HG03558 (cell line): ENCODE measurements around the gene ADCY3.
"Not testable (repeated sequence)": the region's sequence is repeated elsewhere in the genome, so short reads cannot be mapped to it uniquely, and the experiment has no call there.

ENCODE experiments used
- ATAC-seq: cut with Tn5 transposase; IDR thresholded peaks from one replicate; pipeline ENCODE4 v1.9.1; 2021; ENCODE audit warnings: moderate number of reproducible peaks; ENCODE audit not compliant: unreplicated experiment; ENCODE audit errors: extremely low read depth

The ADCY3 gene

DNA sequence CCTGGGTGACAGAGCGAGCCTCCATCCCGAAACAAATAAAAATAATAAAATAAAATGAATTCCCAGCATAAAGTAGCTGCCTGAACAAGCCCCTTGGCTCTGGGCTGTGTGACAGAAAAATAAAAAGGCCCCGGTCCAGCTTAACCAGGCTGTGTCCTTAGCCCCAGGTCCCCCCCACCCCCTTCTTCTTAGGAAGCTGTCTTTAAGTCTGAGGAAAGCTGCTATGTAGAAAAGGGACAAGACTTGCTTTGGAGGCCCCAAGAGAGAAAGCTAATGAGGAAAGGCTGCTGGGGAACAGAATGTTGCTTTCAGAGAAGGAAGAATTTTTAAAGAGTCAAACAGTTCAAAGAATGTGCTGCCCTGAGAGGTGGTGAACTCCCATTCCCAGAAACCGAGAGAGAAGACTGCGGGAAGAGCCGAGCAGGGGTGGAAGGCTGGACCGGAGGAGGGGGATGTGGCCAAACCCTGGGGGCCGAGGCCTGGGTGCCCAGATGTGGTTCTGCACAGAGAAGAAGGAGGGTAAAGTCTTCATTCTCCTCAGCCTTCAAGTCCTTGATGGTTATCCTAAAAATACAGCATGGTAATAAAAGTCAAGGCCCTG, 64.9 kb downstream of the ADCY3 start:
- ATAC-seq: no peak

DNA sequence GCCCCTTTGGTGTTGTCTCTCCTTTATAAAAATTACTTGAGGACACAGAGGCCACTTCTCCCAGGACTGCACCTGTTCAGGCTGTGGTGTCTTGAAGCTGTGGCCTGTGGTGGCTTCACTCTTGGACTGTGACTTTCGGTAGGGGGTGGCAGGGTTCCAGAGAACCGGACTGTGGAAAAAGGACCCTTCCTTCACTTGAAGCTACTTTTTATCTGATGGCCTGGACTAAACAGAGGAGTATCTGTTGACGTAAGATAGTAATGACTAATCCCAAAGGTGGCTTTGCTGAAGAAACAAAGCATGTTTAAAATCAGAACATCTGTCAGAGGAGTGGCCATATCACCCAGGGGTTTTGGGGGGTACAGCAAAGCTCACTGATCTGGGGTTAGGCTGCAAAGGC, 66.0 kb downstream of the ADCY3 start:
- no peak for ATAC-seq

DNA sequence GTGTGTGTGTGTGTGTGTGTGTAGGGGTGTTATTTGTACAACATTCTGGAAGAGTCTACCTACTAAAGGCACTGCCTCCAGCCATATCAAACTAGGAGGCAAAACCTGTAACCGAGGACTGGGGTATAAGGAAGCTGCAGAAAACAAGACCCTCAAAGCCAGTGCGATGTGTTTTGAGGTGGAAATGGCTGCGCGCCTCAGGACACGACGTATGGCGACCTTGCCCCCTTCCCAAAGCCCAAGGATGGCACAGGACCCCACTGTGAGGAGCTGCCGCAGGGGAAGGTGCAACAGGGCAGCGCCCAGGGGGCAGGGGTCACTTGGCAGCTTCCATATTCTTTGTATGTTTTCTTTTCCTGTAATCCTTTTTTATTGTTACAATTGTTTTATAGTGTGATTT, 67.0 kb downstream of the ADCY3 start:
- no peak for ATAC-seq

DNA sequence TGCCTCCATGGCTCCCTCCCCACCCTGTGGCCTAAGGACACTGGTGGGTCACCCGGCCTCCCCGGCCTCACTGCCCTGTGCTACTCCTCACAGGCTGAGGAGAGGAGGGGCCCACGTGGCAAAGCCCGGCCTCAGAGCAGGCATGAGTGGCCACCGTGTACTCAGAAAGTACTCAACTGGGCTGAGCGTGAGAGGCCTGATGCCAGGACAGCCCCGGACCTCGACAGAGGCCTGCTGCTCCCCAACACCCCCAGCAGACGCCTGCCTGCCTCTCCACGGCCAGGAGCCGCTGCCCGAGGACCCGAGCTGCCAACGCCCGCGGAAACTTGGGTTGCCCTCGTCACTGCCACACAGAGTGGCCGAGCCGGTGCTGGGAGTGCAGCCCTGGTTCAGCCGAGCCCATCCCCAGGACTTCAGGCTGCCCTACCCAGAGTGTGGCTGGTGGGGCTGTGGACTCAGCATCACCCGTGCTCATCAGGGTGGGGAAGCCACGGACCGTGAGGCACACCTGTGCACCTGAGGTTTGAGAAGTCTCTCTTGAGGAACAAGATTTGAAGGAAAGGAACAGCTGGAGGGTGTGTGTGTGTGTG, 67.5 kb downstream of the ADCY3 start:
- no peak for ATAC-seq

DNA sequence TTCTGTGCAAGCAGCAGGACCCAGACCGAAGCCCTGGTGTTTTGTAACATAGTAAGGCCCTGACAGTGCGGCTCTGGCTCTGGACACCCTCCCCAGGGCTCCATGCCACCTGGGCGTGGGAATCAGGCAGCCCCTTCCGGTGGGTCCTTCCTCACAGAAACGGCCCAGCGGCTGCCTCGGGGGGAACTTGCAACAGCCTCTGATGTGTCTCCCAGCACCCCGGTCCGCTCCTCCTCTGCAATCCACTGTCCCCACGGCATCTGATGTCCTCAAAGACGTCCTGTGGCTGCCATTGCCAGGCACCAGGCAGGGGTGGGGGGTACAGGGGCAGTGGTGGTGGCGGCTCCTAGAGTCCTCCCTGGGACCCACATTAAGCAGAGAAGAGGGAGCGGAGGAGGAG, 68.0 kb downstream of the ADCY3 start:
- ATAC-seq: no peak

DNA sequence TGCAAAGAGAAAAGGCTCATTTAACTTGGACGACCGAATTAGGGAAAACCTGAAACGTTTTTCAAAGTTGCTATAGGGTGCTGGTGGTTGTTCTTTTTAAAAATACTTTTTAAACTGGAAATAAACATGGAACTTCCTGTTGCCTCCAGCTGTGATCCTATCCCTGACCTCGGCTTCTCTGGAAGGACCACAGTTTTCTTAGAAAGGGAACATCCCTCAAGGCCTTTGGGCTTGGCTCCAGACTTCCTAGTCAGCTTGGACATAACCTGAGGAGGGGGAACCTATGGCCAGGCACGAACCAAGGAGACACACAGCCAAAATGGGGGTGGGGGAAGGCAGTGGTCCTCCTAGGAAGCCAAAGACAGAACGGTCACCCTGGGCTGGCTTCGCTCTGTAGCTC, 69.1 kb downstream of the ADCY3 start:
- no peak for ATAC-seq

DNA sequence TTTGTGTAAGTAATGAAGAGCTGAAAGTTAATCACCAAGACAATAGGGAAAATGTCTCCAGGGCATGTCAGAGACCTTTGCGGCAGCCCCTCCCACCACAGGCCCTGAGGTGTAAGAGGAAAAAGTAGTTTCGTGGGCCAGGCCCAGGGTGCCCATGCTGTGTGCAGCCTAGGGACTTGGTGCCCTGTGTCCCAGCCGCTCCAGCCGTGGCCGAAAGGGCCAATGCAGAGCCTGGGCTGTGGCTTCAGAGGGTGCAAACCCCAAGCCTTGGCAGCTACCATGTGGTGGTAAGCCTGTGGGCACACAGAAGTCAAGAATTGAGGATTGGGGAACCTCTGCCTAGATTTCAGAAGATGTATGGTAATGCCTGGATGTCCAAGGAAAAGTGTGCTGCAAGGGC, 74.3 kb downstream of the ADCY3 start:
- no peak for ATAC-seq

DNA sequence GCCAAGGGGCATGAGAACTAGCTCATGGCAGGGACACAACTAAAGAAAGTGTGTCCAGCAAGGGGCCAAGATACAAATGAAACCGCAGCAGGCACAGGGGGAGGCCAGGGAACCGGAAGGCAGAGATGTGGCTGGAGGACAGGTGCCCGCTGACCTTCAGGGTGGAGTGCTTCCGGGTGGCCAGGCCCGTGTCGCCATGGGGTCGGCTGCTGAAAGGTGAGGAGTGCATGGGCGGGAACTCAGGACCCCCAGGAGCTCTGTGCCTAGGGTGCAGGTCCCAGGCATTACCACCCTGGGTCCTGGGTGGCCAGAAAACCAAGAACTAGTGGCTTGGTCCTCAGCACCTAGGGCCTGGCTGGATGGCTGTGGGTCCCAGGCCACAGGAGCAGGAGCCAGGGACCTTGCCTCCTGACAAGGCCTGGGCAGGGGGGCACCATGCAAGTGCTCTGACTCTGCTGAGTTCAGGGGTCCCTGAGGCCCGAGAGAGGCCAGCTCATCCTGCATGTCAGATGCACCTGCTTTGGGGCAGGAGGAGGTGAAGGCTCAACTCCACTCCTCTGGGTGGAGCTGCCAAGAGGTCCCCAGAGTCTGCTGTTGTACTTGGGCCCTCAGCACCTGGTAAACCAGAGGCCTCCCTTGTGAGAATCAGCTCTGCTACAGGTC, 75.9 kb downstream of the ADCY3 start:
- no peak for ATAC-seq

DNA sequence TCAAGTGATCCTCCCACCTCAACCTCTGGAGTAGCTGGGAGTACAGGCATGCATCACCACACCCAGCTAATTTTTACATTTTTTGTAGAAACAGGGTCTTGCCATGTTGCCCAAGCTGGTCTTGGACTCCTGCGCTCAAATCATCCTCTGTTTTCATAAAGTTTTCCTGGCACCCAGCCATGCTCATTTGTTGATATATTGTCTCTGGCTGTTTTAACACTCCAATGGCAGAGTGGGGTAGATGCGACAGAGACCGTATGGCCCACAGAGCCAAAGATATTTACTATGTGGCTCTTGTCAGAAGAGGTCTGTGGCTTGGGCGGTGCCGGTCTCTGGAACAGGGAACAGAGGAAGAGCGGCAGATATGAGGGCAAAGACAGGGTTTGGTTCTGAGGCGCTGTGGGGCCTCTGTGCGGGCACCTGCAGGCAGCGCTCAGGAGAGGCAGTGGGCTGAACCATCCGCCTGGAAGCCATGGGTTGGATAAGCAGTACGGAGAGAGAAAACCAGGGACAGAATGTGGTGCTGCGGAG, 76.6 kb downstream of the ADCY3 start:
- ATAC-seq: no peak

DNA sequence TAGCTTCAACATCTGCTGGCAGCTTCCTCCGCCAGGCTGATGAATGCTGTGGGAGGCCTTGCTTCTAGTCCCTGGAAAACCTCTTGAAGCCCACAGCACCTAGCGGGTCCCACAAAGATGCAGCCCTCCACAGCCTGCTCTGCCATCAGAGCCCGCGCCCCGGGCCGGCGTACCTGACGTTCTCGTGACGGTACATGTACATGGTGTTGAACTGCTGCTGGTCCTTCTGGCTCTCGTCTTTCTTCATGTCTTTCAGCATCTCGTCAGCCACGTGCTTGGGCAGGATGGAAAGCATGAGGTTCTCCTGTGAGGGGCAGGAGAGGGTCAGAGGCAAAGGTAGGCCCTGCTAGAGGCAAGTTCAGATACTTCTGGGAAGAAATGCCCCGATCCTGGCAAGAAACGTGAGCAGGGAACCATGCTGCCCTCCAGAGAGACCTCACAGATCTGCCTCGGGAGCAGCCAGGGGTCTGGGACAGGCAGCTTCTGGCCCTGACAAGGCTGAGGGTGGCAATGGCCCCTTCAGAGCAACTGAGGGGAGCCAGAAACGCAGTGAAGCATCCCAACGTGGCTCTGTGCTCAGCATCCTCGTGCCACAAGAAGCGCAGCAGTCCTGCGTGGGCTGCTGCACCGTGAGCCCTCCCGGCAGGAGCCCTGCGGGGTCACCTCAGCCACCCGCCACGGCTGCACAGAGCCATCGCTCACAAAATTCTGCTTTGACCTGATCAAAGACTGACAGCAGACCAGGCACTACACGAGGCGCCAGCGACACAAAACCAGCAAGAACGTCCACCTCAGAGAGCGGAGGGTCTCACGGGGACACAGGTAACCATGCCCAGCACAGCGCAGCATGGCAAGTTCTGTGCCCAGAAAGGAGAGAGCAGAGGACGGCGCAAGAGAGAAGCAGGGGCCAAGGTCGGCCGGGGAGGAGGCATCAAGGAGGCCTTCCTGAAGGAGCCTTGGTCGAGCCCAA, 77.7 kb downstream of the ADCY3 start:
- no peak for ATAC-seq

DNA sequence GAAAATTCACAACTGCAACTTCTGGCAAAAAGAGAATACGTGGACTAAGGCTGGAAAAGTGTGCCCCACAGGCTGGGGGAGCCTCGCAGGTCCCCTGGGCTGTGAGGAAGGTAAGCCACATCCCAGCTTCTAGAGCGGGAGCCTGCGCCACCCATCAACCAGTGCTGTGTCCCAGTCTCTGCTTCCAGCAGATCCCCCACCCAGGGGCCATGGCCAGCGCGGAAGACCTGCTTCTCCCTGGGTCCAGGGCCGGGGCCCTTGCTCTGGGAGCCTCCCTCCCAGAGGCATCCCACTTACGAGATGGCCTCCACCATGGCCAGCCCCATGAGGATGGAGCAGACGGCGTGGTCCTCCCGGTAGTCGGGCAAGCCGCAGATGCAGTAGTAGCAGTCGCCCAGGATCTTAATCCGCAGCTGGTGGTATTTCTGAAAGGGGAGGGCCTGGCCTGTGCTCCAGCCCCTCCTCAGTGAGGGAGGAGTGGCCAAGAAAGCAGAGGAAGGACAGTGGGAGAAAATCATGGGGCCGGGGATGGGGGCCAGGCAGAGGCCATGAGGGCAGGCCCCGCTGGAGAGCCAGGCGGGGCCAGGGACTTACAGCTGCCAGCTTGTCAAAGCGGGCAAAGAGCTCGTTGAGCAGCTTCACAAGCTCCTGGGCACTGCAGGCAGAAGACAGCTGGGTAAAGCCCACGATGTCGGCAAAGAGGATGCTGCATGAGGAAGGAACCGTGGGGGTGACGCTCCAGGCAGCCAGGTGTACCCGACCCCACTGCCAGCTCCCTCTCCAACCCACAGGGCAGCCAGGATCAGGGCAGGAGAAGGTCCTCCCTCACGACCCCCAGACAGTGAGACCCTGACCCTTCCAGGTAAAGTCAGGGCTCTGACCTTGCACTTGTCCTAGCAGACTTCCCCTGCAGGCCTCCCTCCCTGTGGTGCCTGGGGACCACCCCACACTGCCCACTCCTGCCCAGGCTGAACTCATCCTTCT, 78.8 kb downstream of the ADCY3 start:
- ATAC-seq: no peak

DNA sequence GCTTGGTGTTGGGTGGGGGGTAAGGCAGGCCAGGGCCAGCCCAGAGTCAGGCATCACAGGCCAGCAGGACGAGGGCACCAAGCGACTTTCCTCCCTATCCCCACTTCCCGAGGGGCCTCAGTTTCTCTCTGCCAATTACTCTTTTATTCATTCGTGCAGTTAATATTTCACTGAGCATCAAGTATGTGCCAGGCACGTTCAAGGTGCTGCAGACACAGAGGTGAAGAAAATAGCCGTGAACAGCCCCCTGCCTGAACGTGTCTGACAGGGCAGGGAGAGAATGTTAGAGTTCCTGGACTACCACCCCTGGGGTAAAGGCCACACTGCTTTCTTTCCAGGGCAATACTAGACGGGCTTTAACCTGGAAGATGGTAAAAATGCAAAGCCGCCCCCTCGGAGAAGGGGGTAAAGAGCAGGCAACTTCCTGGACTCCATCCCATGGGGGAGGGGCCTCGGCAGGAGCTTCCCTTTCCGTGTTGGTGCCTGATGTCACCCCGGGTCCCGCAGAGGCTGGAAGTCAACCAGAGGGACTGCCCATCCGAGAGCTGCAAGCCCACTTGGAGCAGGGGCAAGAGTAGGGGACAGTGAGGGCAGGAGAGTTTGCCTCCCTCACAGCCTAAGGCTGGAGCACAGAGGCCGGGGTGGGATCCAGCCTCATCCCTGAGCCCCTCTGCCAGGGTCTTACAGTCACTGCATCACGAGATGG, 79.7 kb downstream of the ADCY3 start:
- ATAC-seq: no peak

DNA sequence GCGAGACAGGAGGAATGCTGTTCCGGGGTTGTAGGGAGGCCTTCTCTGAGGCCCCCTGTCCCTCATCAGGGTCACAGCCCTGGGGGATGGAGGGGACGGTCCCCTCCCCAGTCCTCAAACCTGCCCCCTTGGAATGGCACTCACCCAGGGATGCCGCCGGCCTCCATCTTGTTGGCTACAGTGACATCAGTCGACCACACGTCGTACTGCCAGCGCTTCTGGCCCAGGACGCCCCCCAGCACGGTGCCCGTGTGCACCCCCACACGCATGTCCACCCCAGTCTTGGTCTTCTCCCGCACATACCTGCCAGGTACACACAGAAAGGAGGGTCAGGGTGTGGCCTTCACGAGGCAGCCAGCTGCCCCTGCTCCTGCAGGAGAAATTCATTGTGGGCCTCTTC, 80.3 kb downstream of the ADCY3 start:
- ATAC-seq: no peak

DNA sequence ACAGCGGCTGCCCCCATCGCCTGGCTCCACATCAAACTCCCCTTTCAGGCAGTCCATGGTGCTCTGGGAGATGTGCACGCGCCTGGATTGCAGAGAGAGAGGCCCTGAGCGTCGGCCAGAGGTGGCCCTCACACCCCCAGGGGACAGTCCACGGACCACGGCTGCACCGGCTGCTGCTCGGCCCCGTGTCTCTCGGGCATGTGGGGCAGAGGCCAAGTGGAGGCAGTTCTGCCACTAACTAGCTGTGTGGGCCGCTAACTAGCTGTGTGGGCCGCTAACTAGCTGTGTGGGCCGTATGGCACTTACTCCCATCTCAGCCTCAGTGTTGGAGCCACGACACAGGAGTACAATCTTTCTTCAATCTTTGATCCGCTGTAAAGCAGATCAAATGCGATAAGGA, 81.5 kb downstream of the ADCY3 start:
- ATAC-seq: no peak

DNA sequence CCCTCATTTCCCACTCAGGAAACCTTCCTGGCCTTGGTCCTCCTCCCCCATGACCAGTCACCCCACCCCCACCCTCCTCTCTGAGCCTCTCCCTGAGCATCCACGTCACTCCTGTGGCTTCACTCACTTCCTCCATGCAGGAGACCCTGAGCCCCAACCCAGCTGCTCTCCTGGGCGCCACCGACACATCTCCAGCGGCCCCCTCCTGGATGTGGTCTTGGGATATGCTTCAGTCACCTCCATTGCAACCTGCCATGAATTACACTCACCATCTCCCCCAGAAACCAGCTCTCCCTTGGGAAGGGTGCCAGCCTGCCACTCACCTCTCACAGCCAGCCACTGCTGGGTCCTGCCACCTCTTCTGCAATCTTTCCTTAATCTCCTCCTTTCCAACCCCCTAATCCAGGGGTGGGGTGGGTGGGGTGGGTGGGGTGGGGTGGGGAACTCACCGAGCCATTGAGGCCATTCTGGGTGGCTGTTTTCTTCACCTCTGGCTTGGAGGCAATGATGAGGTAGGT, 82.0 kb downstream of the ADCY3 start:
- ATAC-seq: no peak

DNA sequence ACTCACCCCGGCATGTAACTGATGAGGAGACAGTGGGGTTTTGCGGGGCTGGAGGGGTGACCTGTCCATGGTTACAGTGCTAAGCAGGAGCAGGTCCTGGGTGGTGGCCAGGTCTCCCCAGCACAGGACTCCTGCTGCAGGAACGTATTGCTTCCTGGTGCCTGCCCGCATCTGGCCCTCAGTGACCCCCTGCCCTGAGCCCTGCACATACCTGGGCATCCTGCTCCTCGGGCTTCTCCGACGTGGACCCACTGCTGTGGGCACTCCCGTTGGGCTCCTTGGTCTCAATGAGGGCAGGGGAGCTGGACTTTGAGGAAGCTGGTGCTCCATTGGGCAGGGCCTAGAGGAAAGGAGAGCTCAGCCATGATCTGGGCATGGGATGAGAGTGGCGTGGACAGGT, 83.3 kb downstream of the ADCY3 start:
- no peak for ATAC-seq

DNA sequence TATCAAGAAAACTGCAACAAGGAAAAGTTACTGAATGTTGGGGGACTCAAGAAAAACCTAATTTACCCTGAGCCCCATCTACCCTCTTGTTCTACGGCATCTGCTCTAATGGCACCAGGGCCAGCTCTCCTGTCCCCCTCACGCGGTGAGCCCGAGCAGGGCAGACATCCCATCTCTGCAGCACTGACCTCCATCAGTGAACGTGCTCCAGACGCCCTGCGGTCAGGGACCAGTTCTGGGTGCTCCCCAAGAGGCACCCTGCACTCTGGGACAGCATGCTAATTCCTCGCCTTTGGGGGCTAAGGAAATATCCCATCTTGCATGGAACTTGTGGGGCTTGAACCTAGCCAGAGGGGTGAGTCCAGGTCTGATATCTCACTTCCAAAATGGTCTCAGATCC, 83.8 kb downstream of the ADCY3 start:
- no peak for ATAC-seq

DNA sequence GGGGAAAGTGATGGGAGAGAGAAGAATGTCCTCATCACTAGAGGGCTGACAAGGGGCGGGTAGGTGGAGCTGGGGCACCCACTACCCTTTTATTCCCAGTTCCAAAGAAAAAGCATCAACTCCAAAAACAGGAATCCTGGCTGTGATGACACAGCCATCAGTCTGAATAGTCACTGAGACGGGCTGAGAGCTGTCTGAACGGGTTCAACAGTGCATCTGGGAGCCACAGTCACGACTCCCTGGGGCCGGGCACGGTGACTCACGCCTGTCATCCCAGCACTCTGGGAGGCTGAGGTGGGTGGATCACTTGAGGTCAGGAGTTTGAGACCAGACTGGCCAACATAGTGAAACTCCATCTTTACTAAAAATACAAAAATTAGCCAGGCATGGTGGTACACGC, 84.6 kb downstream of the ADCY3 start:
- not testable (repeated sequence) for ATAC-seq
